HG03378 (cell line): ENCODE measurements around the gene HPS6.
A peak's percentile ranks its signal among the peaks of the same experiment; 100 is the strongest.

ENCODE experiments used
- ATAC-seq: cut with Tn5 transposase; IDR thresholded peaks from one replicate; pipeline ENCODE4 v1.9.1; 2021; ENCODE audit warnings: mild to moderate bottlenecking, moderate library complexity; ENCODE audit not compliant: unreplicated experiment

The HPS6 gene

DNA sequence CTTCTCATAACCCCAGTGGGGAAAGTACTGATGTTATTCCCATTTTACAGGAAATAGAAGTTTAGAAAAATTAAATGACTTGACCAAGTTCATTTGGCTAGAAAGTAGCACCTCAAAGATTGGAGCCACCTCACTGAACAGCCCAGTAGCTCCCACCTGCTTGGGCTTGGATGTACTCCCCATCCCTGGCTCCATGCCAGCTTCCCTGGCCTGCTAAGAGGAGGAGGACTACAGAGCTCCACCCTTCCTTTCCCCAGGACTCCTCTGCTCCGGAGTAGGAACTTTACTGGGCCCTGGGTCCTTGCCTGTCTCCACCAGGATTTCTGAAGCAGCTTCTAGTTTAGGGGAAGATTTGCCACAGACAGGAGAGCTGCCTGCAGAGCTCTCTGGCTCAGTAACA, 3.1 kb downstream of the HPS6 start:
- ATAC-seq, result no peak

DNA sequence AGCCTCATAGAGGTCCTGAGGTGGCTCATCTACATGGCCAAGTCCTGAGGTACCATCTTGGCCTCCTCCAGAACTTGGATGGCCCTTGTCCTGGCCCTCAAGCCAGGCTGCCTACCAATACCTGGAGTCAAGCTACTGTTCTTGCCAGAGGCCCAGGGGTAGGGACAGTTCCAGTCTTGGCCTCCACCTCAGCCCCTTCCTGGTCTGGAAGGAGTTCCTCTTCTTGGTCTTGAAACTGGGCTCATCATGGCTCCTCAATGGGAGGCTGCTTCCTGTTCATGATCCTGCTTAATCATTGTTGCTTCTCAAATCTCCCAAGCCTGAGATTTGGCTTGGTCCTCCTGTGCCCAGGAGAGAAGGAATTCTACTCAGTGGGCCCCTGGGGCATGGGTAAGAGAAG, 3.9 kb downstream of the HPS6 start:
- ATAC-seq, result no peak

DNA sequence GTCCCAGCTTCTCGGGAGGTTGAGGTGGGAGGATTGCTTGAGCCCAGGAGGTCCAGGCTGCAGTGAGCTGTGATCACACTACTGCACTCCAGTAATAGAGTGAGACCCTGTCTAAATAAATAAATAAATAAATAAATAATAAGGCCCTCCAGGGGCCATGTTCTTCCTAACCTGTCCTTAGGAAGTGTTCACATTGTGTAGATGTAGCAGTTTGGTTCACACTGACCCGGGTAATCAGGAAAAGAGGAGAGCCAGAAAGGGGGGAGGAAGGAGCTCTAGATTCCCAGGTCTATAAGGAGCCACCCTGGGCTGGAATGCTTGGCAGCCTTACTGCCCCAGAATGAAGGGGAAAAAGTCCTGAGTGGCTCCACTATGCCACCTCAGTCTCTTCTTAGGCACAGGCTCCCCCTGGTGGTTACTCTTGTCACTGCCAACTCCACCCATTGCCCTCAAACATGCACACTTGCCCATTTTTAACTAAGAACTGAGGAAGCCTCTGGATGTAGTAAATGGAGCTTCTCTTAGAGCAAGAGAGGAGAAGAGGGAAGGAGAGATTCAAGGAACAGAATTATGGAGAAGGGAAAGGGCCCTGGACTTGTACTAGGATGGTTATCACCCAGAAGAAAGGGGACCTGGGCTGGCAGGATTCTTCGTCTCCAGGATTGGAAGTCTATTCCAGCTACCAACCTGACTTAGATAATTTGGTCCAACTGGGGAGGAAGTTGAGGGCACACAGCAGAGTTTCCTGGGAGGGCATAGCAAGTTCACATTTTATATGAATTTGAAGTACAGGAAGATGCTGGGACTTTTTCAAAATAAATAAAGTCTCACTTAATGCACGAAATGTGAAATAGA, 7.8 kb downstream of the HPS6 start:
- no peak for ATAC-seq

DNA sequence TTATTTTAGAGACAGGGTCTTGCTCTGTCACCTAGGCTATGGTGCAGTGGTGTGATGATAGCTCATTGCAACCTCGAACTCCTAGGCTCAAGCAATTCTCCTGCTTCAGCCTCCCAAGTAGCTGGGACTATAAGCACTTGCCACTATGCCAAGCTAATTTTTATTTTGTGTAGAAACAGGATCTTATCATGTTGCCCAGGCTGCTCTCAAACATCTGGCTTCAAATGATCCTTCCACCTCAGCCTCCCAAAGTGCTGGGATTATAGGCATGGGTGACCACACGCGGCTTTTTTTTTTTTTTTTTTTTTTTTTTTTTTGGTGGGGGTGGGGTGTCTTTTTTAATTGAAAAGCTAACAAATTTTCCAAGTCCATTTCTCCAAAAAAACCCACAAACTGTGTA, 18.4 kb downstream of the HPS6 start:
- ATAC-seq, result no peak

DNA sequence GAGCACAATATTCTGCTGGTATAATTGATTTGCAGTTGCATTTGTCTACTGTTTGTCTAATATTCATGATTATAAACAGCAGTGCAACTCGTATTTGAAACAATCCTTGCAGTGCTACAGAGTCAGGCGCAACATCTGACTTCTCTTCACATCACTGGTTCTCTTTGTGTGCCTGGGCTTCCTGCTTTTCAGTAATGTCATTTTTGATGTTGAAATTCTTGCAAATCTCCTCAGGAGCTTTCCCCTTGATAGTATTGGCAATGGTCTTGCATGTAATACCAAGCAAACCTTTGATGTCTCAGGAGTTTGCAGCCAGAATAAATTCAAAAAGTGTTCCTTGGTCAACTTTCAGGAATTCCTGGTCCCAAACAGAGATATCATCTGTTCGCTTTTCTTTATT, 20.2 kb downstream of the HPS6 start:
- ATAC-seq, result no peak

DNA sequence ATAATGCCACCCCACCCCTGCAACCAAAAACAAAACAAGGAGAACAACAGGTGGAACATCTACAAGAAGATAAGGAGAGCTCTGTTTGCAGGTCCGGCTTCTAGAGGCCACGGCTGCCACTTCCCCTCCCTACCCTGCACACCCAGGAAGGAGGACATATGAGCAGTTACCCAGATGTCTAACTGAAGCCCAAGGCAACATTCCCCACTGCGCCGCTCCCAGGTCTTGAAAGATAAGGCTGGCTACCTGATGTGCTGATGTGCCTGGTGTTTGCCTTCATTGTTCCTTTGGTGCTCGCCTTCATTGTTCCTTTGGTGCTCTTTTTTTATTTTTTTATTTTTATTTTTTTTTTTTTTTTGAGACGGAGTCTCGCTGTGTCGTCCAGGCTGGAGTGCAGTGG, 21.0 kb downstream of the HPS6 start:
- ATAC-seq, result no peak

DNA sequence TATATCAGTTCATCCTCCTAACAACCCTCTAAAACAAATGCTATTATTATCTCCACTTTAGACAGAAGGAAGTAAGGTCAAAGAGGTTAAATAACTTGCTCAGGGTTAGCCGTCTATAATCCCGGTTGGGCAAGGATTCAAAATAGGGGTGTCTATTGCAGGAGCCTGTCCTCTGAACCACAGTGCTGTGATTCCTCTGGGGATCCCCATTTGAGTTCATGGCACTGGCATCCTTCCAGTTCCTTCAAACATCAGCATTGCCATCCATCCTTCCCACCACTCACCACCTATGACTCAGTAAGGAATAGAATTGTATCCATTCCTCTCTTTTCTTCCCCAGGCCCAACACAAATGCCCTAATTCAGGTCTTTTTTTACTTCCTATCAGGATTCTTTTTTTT, 25.6 kb downstream of the HPS6 start:
- no peak for ATAC-seq

DNA sequence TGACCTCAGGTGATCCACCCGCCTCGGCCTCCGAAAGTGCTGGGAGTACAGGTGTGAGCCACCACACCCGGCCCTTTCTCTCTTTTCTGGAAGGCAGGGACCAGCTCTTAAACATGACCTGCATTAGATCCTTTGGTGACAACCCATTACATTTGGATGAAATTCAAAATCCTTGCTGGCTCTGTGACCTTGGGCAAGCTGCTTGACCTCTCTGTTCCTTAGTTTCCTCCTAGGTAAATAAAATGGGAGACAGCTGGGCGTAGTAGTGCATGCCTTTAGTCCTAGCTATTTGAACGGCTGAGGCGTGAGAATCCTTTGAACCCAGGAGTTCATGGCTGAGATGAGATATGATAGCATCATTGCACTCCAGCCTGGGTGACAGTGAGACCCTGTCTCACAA, 31.3 kb downstream of the HPS6 start:
- ATAC-seq, result no peak

DNA sequence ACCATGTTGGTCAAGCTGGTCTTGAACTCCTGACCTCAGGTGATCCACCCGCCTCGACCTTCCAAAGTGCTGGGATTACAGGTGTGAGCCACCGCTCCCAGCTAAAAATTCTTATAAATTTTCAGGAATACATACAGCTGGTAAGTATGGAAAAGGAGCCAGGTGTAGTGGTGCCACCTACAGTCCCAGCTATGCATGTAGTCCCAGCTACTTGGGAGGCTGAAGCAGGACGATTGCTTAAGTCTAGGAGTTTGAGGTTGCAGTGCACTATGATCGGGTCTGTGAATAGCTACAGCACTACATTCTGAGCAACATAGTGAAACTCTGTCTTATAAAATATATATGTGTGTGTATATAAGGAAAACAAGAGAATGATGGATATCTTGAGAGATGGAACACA, 36.0 kb downstream of the HPS6 start:
- no peak for ATAC-seq

DNA sequence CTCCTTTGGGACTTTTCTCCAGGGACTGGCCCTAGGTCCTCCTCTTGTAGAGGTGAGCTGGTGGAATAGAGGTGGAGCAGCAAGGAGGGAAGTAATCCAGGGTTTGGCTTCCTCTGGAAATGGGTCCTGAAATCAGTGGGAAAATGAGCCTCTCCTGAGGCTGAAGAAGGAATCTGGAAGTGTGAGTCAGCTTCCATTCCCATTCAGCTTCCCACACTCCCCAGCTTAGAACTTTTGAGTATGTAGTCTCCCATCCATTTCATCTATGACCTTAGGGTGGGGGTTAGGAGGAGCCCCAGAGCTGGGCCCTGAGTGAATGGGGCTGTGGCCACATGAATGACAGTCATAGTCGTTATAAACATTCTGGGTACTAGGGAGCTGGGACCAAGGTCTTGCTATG, 37.3 kb downstream of the HPS6 start:
- no peak for ATAC-seq

DNA sequence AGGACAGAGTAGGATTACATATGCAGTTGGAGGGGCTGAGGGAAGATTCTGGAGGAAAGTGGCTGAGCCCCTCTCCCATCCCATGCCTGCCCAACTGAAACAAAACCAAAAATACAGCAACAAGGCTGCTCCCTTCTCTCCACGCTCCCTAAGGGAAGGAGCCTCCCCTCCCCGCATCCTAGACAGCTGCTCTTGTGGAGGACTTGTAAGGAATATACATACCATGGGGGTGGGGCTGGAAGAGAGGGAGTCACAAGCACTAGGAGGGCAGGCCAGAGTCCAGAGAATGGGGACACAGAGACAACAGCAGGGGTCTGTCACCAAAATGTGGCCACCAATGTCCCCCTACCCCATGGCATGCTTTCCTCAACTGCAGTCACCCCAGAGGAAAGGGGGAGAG, 41.8 kb downstream of the HPS6 start:
- ATAC-seq, result no peak

DNA sequence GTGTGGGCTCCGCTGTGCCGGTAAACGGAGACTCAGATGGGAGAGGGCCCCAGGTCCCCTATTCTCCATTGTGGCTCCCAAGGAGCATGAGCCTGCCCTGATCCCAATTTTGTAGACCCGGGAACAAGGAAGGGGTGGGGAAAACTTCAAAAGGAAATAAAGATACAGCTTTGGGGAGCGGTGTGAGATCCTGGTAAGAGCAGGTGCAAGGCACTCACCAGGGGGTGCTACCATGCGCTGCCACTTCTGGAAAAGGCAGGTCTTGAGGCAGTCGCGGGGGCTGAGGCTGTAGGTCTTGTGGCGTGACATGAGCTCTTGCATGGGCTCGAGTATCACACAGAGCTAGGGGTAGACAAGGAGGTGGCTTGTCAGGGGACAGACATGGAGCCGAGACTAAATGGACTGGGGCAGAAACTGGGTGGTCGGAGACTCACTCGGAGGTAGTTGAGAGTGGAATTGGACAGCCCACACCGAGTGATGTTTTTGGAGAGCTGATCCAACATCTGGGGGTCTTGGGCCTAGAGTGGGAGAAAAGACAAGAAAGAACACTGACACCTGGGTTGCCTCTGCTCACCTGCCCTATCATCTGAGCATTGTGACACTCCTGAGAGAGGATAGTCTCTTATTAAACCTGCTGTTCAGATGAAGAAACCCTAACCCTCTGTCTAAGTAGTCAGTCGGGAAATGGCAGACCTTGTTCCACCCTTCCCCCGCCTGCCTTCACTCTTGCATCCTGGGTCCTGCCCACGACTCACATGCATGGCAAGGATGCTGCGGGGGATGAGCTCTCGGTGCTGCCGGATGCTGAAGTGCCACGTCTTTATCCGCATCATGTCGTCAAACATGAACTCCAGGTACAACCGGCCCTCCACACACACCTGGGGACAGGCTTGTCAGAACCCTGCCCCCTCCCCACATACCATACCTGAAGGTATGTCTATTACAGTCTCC, 44.3 kb downstream of the HPS6 start:
- ATAC-seq, result no peak

DNA sequence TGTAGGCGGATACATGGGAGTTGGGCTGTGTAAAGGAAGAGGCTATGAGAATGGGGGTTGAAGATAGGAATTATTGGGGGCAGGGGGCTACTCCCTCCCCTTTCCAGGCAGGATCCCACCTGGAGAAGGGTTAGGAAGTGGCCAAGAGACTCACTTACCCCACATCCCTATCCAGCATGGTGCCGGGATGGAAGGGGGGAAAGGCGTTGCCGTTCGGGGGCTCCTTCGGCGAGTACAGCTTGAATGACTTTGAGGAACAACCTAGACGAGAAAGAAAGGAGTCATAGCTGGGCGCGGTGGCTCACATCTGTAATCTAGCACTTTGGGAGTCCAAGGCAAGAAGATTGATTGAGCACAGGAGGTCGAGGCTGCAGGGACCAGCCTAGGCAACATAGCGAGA, 46.1 kb downstream of the HPS6 start:
- ATAC-seq, result no peak

DNA sequence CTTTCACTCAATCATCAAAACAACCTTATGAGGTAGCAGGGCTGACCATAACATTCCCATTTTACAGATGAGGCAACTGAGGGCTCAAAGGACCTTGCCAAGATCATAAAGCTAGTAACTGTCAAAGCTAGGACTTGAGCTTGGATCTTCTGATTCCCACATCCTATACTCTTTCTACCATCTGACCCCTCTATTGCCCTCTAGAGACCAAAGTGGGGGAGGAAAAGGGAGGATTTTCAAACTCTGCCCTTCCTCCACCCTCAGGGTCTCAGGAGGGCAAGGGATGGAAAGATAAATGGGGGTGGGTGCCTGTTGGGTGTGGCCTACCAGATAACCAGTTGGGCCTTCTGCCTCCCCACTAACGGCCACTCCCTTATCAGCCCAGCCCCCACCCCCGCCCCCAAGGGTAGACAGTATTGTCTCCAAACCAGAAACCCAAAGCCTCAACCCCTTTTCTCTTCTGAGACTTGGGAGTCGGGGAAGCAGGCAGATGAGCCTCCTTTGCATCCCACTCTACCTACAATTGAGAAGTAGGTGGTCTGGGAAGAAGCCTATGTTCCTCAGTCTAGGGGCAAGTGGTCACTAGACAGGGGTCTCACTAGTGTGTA, 47.2 kb downstream of the HPS6 start:
- ATAC-seq, result no peak

DNA sequence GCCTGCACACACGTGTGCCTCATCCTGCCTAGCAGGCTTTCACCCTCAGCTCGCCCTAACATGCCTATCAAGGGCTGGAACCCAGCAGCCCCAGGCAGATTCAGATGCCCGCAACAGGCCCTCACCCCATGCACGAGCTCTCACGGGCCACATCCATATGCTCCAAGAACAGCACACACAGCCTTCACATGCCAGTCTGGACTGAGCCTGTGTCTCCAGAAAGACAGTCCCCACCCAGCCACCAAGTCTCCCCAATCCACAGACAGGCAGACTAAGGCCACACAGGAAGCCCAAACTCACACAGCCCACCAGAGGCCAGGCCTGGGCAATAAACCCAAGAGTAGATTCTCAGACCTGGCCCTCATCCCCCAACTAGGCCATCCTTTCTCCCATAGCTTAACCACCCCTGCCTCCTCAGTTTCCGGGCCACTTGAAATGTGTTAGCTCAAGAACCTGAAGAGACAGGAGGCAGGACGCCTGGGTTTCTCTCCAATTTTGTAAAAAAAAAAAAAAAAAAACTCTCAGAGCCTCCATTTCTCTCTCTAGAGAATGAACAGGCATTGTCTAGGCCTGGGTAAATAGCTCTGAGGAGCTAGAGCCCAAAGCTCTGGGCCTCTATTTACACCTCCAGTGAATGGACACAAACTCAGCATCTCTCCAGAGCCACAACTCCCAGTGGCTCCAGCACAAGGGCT, 48.3 kb downstream of the HPS6 start:
- ATAC-seq, result no peak

DNA sequence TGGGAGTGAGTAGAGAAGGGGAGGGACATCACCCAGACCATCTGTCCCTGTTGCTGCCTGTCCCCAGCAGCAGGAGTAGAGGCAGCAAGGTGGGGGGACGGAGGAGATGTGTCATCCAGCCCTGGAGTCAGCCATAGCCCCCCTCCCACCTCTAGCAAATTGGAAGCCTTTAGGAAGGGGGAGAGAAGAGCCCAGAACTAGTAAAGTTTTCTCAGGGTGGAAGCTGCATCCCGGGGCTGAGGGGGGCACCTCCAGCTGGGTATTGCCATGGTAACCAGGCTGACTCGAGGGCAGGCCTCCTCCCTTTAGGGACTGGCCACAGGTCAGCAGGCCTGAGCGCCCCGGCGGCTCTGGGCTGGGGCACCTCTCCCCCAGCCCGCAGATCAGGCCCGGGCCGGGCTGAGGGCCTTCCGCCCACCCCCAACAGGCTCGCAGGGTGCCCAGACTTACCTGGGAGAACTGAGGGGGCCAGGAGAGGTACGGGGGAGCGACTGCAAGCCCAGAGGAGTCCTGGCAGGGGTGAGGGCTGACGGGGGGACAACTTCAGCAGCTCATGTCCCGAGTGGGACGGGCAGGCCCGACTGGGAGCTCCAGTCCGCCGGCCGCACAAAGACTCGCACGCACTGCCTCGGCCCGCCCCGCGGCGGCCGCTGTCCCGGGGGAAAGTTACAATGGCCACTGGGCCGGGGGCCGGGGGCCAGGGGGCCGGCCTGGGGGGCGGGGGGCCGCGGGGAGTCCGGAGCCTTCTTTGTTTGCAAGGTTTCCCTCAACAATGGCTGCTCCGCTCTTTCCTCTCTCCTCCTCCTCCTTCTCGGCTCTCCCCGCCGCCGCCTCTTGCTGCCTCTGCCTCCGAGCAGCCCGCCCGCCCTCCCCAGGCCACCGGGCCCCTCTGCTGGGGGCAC, 49.1 kb downstream of the HPS6 start:
- ATAC-seq, result no peak

DNA sequence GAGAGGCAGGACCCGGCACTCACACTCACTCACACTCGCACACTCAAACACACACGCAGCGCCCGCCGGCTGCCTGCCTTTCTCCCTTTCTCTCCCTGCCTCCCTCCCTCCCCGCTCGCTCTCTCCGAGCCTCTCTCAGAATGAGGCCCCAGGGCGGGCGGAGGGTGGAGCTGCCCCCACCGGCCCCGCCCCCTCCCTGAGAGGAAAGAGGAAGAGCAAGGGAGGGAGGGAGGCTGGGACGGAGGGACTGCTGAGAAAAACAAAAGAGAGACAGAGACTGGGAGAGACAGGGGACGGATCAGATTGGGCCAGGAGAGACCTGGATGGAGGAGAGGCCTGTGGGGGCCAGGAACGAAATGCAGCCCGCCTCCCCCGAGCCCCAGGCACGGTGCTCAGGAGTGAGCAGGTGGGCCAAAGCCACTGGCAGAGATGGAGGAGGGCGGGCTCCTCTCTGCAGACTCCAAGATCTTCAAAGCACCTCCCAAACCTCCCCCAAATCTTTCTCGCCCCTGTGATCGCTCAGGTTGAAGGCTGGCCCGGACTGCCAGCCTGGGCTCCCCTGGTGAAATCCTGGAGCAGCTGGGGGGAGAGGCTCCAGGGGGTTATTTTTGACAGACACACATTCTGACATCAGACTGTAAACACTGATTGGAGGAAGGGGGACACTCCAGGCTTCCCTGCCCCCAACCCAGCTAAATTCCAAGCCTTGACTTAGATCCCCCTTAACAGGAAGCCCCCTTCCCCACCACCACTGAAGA, 49.9 kb downstream of the HPS6 start:
- ATAC-seq, result peak; percentile 41

DNA sequence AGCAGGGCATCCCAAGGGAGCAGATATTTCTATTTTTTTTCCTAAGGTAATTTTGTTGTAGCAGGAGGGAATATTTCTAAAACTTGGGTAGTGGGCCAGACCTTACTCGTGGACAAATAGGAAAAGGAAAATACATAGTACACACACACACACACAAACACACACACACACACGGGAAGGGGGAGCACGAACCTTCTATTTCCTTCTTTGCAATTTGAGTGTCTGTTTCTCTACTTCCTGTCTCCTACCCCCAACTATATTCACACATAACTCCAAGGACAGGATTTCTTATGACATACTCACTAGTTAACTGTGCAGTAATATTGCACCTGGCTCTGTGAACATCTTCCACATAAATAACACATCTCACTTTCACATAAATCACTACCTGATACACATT, 50.6 kb downstream of the HPS6 start:
- no peak for ATAC-seq

DNA sequence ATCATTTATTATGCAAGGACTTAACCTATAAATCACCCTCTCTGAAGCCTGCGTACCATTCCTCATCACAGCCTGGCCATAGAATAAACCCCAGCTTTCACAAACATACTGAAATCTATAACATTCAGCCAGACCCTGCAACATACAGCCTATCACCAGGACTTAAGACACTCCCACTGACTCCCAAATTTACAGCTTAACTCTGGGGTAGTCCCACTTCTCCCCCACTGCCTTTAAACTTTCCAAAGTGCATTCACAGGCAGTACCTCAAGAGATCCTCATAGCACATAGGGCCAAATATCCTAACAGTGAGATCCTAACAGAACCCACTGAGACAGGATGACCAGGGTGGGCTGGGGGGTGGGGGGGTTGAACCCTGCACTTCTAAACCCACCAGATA, 51.5 kb downstream of the HPS6 start:
- ATAC-seq, result no peak
